IMR-90 (cell line): Measurements from ENCODE around the gene PDGFD.

ENCODE experiments used
- CEBPB ChIP-seq: IDR thresholded peaks from 2 replicates; pipeline ENCODE4 v1.6.1; 2012; ENCODE audit warnings: low read depth, low read length, improper control_type of control experiment
- CTCF ChIP-seq: conservative IDR thresholded peaks from 2 replicates; pipeline ENCODE4 v1.5.1; 2012; ENCODE audit warnings: mild to moderate bottlenecking, low read depth, low read length, improper control_type of control experiment
- ELK1 ChIP-seq: fragments of 150-350 bp; IDR thresholded peaks from 2 replicates; pipeline ENCODE4 v1.6.1; 2016; ENCODE audit warnings: low read depth, mild to moderate bottlenecking, low read length, moderate library complexity, borderline replicate concordance
- FOS ChIP-seq: fragments of 150-350 bp; IDR thresholded peaks from 2 replicates; pipeline ENCODE4 v1.6.1; 2016; ENCODE audit warnings: low read depth, low read length
- MAFK ChIP-seq: IDR thresholded peaks from 2 replicates; pipeline ENCODE4 v1.6.1; 2012; ENCODE audit warnings: low read depth, low read length, improper control_type of control experiment
- MAZ ChIP-seq: IDR thresholded peaks from 2 replicates; pipeline ENCODE4 v1.6.1; 2012; ENCODE audit warnings: low read depth, mild to moderate bottlenecking, low read length, improper control_type of control experiment, moderate library complexity, borderline replicate concordance
- MXI1 ChIP-seq: IDR thresholded peaks from 2 replicates; pipeline ENCODE4 v1.6.1; 2012; ENCODE audit warnings: low read depth, mild to moderate bottlenecking, low read length, moderate library complexity, borderline replicate concordance
- NFE2L2 ChIP-seq: fragments of 150-350 bp; IDR thresholded peaks from 2 replicates; pipeline ENCODE4 v1.6.1; 2016; ENCODE audit warnings: low read depth, mild to moderate bottlenecking, low read length
- POLR2A ChIP-seq: IDR thresholded peaks from 2 replicates; pipeline ENCODE4 v1.6.1; 2012; ENCODE audit warnings: mild to moderate bottlenecking, low read depth, low read length
- RAD21 ChIP-seq: IDR thresholded peaks from 2 replicates; pipeline ENCODE4 v1.6.1; 2012; ENCODE audit warnings: low read length, improper control_type of control experiment
- RCOR1 ChIP-seq: IDR thresholded peaks from 2 replicates; pipeline ENCODE4 v1.6.1; 2012; ENCODE audit warnings: mild to moderate bottlenecking, low read length, improper control_type of control experiment; ENCODE audit not compliant: insufficient replicate concordance
- RFX5 ChIP-seq: IDR thresholded peaks from 2 replicates; pipeline ENCODE4 v1.8.0; 2012; ENCODE audit warnings: low read depth, mild to moderate bottlenecking, low read length, moderate library complexity
- SMC3 ChIP-seq: fragments of 150-350 bp; IDR thresholded peaks from 2 replicates; pipeline ENCODE4 v1.6.1; 2016; ENCODE audit warnings: low read depth, mild to moderate bottlenecking, antibody characterized with exemption, low read length, moderate library complexity

GRCh38 chr11:103892603-103893002, 271.3 kb downstream of the PDGFD start:
- TF ChIP-seq CTCF (no peak), POLR2A (no peak), RAD21 (no peak), ELK1 (no peak), MAZ (no peak), MXI1 (no peak), MAFK (no peak), RCOR1 (no peak), RFX5 (no peak), FOS (peak; percentile 91), CEBPB (peak; percentile 41; the same call in 1 of the 2 replicates), NFE2L2 (no peak), SMC3 (no peak)
